Psoas muscle (tissue), 8 donors: ENCODE data around the gene METRN. TPM values are rescaled to one million over a fixed set of nuclear protein-coding genes. Genes with fewer than 3 reads are reported as not detected.

Source experiments
- ATAC-seq, 4 donors: fragments of 200-7000 bp; cut with Tn5 transposase; one replicate each; pipeline ENCODE4 v1.9.1; 2020; ENCODE audit warnings: moderate library complexity in 3 of 4, mild to moderate bottlenecking in 2 of 4
- DNase-seq, 2 donors: peaks; one replicate each; pipeline ENCODE4 v3.0.0-alpha.2; 2020
- H3K27ac ChIP-seq: fragments of 200-600 bp; one replicate; pipeline ENCODE4 v1.8.0; 2022
- H3K27me3 ChIP-seq, 3 donors: fragments of 200-600 bp in 1 of 3; one replicate each; pipeline versions ENCODE4 v1.6.1 to v1.8.0; 2013 to 2022; ENCODE audit warnings: low read length in 2 of 3, mild to moderate bottlenecking in 2 of 3, moderate library complexity in 1 of 3; ENCODE audit not compliant: insufficient read depth in 3 of 3
- H3K36me3 ChIP-seq, 2 donors: fragments of 200-600 bp in 1 of 2; one replicate each; pipeline versions ENCODE4 v1.6.1 to v1.8.0; 2013 to 2022; ENCODE audit warnings: low read depth in 1 of 2, mild to moderate bottlenecking in 1 of 2, moderate library complexity in 1 of 2; ENCODE audit not compliant: insufficient read depth in 1 of 2
- H3K4me1 ChIP-seq: fragments of 200-600 bp; one replicate; pipeline ENCODE4 v1.8.0; 2022
- H3K4me3 ChIP-seq: fragments of 200-600 bp; one replicate; pipeline ENCODE4 v1.8.0; 2022; ENCODE audit warnings: mild to moderate bottlenecking
- H3K9me3 ChIP-seq: fragments of 200-600 bp; one replicate; pipeline ENCODE4 v1.8.0; 2022
- CTCF ChIP-seq: fragments of 200-600 bp; IDR thresholded peaks from one replicate; pipeline ENCODE4 v1.8.0; 2022; ENCODE audit warnings: antibody characterized with exemption
- WGBS, 3 donors: extraction: QIAGEN DNeasy Blood & Tissue Kit; methylation state at CpG; one replicate each; pipeline versions ENCODE4 v1.1.6 to v1.1.7; 2013; 5-methylcytosine and 5-hydroxymethylcytosine counted together
- intact Hi-C, 2 donors: fragments of 100-400 bp; cut with DNase I; formaldehyde crosslinking; loops; one replicate each; pipeline versions ENCODE4 v1.11.0 to v1.14.2; 2022
- polyA plus RNA-seq, 3 donors: library from polyadenylated mRNA; stranded (reverse); fragments of 200-250 nt; gene quantifications; one replicate each; pipeline ENCODE4 v1.2.3, GENCODE V29; 2013
- total RNA-seq, 4 donors: library from RNA; stranded (reverse); fragmentation: NEBNext Ultra II Directional in 2 of 4; extraction: Animal tissue kit (Norgen Biotek cat#: 25700) in 2 of 4; gene quantifications; one replicate each; pipeline versions ENCODE4 v1.2.1 to v1.2.4, GENCODE V29; 2021 to 2023
- donor health status: healthy with polysubstance abuse.
- donor health status: DM: no; HTN: no; CAD: no; lungs with moderate emphysema.
- donor health status: Bipolar disorder and iron deficiency.
- donor health status: healthy.
- donor health status: DM: yes; HTN: yes; CAD: no.
- donor health status: DM: no; HTN: no; CAD: no.
- donor health status: DM: no; HTN: no; CAD: no.
- donor health status: DM: yes; HTN: yes; CAD: no.

METRN gene
- total and polyA plus RNA-seq, 7 donors, result 17.9 to 28.0 (median 22.8) TPM

GRCh38 chr16:674968-675883 is 39.7 kb upstream of the METRN start, which contains the start of gene RHBDL1:
TSS of gene RHBDL1 (plus strand) at chr16:675671. CDS start at chr16:675791, 120 bp downstream.
- Histone ChIP-seq H3K9me3 (no peaks in the 10 kb centered on the region), H3K4me3 (peak within 1 kb of the TSS; percentile 46), H3K27me3 (no peaks in the 10 kb centered on the region), H3K36me3 (peaks cover 4 to 35% of the 10 kb centered on the region in 2 donors), H3K27ac (no peak within 1 kb of the TSS), H3K4me1 (peaks cover 7% of the 10 kb centered on the region)
- intact Hi-C loops, result no loop called here
- WGBS, 3 donors, result 6 to 11% (median 7%) methylated on average over 34 to 73 of the region's 73 CpGs
- ATAC-seq (no peak), DNase-seq (peak in 1 of 2 donors; percentile 51)
- no peak for TF ChIP-seq CTCF

GRCh38 chr16:675884-676564 is 38.9 kb upstream of the METRN start:
- WGBS, 3 donors, result 33 to 35% (median 33%) methylated on average over 21 to 25 of the region's 25 CpGs
- DNase-seq (no peak), ATAC-seq (no peak)
- peaks cover 4 to 27% of the 10 kb centered on the region in 2 donors for H3K36me3 ChIP-seq
- TF ChIP-seq CTCF, result no peak
- intact Hi-C loops, result no loop called here
- no peaks in the 10 kb centered on the region for H3K9me3 ChIP-seq
- H3K4me1 ChIP-seq, result peaks cover 9% of the 10 kb centered on the region
- no peaks in the 10 kb centered on the region for H3K27me3 ChIP-seq
- no peak overlapping the region for H3K27ac ChIP-seq
- H3K4me3 ChIP-seq, result peak overlapping the region; percentile 46

- TF ChIP-seq CTCF, result no peak
- no peak overlapping the region for H3K27ac ChIP-seq
- no peaks in the 10 kb centered on the region for H3K27me3 ChIP-seq
- H3K4me1 ChIP-seq, result peaks cover 14% of the 10 kb centered on the region
- 84 to 88% (median 87%) methylated on average over 21 of the region's 21 CpGs for WGBS, 3 donors
- ATAC-seq, result no peak
- no peak for DNase-seq
- no peak overlapping the region for H3K4me3 ChIP-seq
- no peaks in the 10 kb centered on the region for H3K9me3 ChIP-seq
- intact Hi-C loops, result no loop called here
- peaks cover 4 to 23% of the 10 kb centered on the region in 2 donors for H3K36me3 ChIP-seq
Observed at GRCh38 chr16:676565-676902, 38.4 kb upstream of the METRN start.

GRCh38 chr16:676913-677312 is 38.0 kb upstream of the METRN start:
- TF ChIP-seq CTCF, result no peak
- Histone ChIP-seq H3K4me1 (peaks cover 18% of the 10 kb centered on the region), H3K27ac (no peak overlapping the region), H3K36me3 (peaks cover 4 to 23% of the 10 kb centered on the region in 2 donors), H3K9me3 (no peaks in the 10 kb centered on the region), H3K27me3 (no peaks in the 10 kb centered on the region), H3K4me3 (no peak overlapping the region)
- ATAC-seq (no peak), DNase-seq (no peak)
- intact Hi-C loops, result no loop called here
- 64 to 69% (median 67%) methylated on average over 23 of the region's 23 CpGs for WGBS, 3 donors
